GM10847 (cell line): Measurements from ENCODE around the gene SPIN1.

Experiments used
- POLR2A ChIP-seq: IDR thresholded peaks from 2 replicates; pipeline ENCODE4 v1.6.1; 2011; ENCODE audit not compliant: insufficient read length; ENCODE audit errors: extremely low read depth

Gene SPIN1

GRCh38 chr9:88502552-88503034 lies 114.3 kb downstream of the SPIN1 start:
- TF ChIP-seq POLR2A, result no peak

- TF ChIP-seq POLR2A, result no peak
Observed at GRCh38 chr9:88503081-88503844, 115.0 kb downstream of the SPIN1 start.

GRCh38 chr9:88503845-88504764 lies 115.9 kb downstream of the SPIN1 start:
- no peak for TF ChIP-seq POLR2A

GRCh38 chr9:88508326-88508725 lies 120.1 kb downstream of the SPIN1 start:
- TF ChIP-seq POLR2A, result no peak

- no peak for TF ChIP-seq POLR2A
Observed at GRCh38 chr9:88511906-88512305, 123.7 kb downstream of the SPIN1 start.

GRCh38 chr9:88514247-88514646 lies 126.0 kb downstream of the SPIN1 start:
- no peak for TF ChIP-seq POLR2A

GRCh38 chr9:88521308-88521707 lies 133.1 kb downstream of the SPIN1 start:
- no peak for TF ChIP-seq POLR2A

- no peak for TF ChIP-seq POLR2A
Observed at GRCh38 chr9:88522360-88522759, 134.1 kb downstream of the SPIN1 start.

- no peak for TF ChIP-seq POLR2A
Observed at GRCh38 chr9:88523056-88523455, 134.8 kb downstream of the SPIN1 start.

- no peak for TF ChIP-seq POLR2A
Observed at GRCh38 chr9:88524911-88525310, 136.7 kb downstream of the SPIN1 start.

GRCh38 chr9:88527618-88528017 lies 139.4 kb downstream of the SPIN1 start:
- no peak for TF ChIP-seq POLR2A
